ENCODE measurements around the gene FLNC.

Gene FLNC

DNA sequence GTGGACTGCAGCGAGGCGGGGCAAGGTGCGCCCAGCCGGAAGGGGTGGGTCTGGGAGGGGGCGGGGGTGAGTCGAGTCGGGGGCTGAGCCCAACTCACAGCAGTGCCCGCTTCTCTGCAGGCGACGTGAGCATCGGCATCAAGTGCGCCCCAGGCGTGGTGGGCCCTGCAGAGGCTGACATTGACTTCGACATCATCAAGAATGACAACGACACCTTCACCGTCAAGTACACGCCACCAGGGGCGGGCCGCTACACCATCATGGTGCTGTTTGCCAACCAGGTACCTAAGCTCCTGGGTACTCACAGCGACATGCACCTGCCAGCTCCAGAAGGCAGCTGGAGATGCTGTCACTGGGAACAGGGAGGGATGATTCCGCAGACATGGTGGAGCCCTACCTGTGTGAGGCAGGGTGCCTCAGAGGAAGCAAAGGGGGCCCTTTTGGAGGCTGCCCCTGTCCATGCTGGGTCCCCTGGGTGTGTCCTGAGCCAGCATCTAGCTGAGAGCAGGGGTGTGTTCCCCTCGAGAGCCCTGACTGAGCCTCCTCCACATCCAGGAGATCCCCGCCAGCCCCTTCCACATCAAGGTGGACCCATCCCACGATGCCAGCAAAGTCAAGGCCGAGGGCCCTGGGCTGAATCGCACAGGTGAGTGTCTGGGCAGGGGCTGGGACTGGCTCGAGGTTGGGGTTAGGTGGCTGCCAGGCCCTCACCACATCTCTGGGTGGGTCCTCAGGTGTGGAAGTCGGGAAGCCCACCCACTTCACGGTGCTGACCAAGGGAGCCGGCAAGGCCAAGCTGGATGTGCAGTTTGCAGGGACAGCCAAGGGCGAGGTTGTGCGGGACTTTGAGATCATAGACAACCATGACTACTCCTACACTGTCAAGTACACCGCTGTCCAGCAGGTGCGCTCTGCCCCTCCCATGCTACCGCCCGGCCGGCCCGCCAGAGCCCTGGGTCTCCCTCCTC, 12.8 kb downstream of the FLNC start:
- in situ Hi-C loops (cut with HindIII; ENCODE audit: low sequenced_read_pairs): no loop called here

DNA sequence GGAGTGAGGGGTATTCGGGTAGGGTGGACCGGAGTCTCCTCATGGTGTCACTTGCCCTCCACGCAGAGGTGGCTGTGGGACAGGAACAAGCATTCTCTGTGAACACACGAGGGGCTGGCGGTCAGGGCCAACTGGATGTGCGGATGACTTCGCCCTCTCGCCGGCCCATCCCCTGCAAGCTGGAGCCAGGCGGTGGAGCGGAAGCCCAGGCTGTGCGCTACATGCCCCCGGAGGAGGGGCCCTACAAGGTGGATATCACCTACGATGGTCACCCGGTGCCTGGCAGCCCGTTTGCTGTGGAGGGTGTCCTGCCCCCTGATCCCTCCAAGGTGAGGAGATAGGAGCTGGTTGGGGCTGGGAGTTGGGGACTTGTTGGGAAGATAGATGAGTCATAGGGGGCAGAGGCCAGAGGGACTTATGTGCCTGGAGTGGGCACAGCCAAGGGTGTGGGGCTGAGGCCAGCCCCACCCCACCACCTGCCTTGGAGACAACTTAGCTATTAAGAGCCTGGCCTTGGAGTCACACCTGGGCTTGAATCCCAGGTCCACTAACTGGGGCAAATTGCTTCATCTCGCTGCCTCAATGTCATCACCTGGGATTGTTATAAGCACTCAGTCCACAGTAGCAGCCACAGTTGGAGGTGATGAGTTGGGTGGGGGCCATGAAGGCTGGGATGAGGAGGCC, 13.9 kb downstream of the FLNC start:
- in situ Hi-C loops (cut with HindIII; ENCODE audit: low sequenced_read_pairs): no loop called here

DNA sequence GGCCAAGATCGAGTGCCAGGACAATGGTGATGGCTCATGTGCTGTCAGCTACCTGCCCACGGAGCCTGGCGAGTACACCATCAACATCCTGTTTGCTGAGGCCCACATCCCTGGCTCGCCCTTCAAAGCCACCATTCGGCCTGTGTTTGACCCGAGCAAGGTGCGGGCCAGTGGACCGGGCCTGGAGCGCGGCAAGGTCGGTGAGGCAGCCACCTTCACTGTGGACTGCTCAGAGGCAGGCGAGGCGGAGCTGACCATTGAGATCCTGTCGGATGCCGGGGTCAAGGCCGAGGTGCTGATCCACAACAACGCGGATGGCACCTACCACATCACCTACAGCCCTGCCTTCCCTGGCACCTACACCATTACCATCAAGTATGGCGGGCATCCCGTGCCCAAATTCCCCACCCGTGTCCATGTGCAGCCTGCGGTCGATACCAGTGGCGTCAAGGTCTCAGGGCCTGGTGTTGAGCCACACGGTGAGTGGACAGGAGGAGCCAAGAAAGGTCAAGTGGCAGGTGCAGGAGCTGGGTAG, 14.6 kb downstream of the FLNC start:
- in situ Hi-C loops (cut with HindIII; ENCODE audit: low sequenced_read_pairs): no loop called here

DNA sequence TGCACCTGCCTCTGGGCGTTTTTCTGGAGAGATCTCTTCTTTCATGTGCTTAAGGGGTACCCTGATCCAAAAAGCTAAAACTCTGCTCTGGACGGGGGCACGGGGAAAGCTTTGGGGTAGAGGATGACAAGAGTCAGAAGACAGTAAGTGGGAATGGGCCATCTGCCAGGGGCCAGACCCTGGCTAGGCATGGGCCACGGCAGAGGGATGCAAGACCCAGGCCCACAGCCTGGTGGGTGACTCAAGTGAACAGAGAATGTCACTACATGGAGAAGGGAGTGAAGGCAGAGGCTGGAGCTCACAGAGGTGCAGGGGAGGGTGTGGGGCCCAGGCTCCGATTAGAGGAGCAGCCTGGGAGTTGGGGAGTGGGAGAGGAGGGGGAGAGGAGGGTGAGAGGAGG, 15.3 kb downstream of the FLNC start:
- in situ Hi-C loops (cut with HindIII; ENCODE audit: low sequenced_read_pairs): no loop called here

DNA sequence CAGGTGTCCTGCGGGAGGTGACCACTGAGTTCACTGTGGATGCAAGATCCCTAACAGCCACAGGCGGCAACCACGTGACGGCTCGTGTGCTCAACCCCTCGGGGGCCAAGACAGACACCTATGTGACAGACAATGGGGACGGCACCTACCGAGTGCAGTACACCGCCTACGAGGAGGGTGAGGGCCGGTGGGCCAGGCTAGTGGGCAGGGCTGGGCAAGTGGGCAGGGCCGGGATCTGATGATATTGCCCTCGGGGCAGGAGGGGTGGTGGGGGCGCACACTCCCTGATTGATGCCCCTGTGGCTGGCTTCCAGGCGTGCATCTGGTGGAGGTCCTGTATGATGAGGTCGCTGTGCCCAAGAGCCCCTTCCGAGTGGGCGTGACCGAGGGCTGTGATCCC, 15.8 kb downstream of the FLNC start:
- in situ Hi-C loops (cut with HindIII; ENCODE audit: low sequenced_read_pairs): no loop called here

DNA sequence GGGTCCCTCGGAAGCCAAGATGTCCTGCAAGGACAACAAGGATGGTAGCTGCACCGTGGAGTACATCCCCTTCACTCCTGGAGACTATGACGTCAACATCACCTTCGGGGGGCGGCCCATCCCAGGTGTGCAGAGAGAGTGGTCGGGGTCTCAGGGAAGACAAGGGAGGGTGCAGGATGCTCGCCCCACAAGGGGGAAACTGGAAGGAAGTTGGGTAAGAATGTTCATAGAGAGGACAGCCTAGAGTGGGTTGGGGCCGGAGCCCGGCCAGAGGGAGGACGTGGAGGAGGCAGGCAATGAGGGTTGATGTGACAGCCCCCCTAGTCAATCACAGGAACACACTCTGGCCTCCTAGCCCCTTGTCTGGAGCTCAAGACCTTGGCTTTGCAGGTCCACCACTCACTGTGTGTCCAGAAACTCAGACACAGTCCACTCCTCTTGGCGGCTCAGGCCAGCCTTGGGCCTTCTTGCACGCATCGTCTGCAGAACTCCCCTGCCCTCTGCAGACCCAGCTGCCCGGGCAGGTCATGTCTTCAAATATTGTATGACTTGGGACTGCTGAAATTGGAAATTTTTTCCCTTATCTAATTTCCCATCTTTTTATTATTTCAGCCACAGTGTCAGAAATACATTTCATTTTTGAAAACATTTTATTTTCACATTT, 16.7 kb downstream of the FLNC start:
- in situ Hi-C loops (cut with HindIII; ENCODE audit: low sequenced_read_pairs): no loop called here

DNA sequence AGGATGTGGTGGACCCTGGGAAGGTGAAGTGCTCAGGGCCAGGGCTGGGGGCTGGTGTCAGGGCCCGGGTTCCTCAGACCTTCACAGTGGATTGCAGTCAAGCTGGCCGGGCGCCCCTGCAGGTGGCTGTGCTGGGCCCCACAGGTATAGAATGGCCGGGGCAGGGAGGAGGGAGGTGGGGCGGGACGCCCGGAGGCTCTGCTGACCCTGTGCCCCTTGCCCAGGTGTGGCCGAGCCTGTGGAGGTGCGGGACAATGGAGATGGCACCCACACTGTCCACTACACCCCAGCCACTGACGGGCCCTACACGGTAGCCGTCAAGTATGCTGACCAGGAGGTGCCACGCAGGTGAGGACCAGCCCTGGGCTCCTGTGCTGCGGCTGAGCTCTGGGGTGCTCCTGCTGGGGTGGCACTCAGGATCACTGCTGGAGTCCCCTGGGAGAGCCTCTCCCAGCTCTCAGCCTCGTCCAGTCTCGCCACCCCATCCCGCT, 17.6 kb downstream of the FLNC start:
- in situ Hi-C loops (cut with HindIII; ENCODE audit: low sequenced_read_pairs): no loop called here

DNA sequence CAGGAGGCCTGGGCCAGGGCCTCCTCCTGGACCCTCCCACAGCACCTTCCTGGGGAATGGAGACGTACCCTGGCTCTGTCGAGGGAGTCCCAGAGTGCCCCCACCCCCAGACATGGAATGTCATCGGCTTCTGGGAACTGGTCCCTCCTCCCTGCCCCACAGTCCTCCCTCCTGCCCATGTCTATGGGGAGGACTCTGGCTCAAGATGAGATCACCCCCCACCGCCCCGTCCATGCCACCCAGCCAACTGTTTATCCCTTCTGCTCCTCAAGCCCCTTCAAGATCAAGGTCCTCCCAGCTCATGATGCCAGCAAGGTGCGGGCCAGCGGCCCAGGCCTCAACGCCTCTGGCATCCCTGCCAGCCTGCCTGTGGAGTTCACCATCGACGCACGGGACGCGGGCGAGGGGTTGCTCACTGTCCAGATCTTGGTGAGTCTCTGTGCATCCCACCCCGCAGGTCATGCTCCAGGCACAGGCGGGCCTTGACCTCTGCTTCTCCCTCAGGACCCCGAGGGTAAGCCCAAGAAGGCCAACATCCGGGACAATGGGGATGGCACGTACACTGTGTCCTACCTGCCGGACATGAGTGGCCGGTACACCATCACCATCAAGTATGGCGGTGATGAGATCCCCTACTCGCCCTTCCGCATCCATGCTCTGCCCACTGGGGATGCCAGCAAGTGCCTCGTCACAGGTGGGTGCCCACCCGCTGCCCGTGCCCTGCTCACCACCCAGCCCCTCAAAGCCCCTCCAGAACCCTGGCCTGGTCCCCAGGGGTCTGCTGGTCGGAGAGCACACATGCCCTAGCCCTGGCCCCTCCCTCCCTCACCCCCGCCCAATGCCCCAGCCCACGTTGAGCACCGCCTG, 18.3 kb downstream of the FLNC start:
- in situ Hi-C loops (cut with HindIII; ENCODE audit: low sequenced_read_pairs): no loop called here

DNA sequence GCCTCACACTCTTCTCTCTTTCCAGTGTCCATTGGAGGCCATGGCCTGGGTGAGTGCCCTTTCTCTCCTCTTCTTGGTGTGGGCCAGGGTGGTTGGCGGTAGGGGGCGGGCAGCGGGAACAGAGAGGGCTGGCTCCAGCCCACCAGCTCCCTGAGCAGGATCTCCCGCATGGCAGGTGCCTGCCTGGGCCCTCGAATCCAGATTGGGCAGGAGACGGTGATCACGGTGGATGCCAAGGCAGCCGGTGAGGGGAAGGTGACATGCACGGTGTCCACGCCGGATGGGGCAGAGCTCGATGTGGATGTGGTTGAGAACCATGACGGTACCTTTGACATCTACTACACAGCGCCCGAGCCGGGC, 18.9 kb downstream of the FLNC start:
- in situ Hi-C loops (cut with HindIII; ENCODE audit: low sequenced_read_pairs): no loop called here

DNA sequence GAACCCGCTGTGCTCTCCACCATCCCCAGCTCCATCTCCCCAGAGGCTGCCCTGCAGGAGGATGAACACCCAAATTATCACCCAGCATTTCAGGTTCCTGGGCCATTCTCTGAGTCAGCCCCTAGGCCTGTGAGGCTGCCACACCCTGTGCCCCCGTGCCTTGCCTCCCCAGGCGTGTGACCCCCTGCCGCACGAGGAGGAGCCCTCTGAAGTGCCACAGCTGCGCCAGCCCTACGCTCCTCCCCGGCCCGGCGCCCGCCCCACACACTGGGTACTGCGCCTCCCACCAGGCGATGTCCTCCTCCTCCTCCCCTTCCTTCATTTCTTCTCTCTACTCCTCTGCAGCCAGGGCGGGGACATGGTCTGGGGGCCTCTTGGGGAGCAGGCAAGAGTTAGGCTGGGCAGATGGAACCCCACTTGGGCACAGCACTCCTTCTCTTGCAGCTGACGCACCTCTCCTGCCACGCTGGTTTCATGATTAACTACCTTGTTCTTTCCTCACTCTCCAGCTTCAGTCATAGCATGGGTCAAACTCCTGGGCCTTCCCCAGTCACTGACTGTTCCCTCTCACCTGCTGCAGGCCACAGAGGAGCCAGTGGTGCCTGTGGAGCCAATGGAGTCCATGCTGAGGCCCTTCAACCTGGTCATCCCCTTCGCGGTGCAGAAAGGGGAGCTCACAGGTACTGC, 19.7 kb downstream of the FLNC start:
- in situ Hi-C loops (cut with HindIII; ENCODE audit: low sequenced_read_pairs): no loop called here

DNA sequence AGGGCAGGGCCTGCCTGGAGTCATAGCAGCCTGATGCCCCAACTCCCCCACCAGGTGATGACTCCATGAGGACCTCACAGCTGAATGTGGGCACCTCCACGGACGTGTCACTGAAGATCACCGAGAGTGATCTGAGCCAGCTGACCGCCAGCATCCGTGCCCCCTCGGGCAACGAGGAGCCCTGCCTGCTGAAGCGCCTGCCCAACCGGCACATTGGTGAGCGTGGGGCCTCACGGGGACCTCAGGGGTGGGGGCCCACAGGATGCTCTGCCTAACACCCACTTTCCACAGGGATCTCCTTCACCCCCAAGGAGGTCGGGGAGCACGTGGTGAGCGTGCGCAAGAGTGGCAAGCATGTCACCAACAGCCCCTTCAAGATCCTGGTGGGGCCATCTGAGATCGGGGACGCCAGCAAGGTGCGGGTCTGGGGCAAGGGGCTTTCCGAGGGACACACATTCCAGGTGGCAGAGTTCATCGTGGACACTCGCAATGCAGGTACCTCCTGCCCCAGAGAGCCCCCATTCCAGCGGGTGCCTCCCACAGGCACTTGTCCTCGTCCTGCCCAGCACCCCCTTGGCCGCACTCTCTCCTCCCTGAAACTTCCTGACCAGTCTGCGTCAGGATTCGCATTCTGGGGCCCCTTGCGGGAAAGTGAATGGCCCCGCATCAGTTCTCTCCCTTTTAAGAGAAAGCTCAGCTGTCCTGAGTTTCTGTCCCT, 22.5 kb downstream of the FLNC start:
- in situ Hi-C loops (cut with HindIII; ENCODE audit: low sequenced_read_pairs): no loop called here

DNA sequence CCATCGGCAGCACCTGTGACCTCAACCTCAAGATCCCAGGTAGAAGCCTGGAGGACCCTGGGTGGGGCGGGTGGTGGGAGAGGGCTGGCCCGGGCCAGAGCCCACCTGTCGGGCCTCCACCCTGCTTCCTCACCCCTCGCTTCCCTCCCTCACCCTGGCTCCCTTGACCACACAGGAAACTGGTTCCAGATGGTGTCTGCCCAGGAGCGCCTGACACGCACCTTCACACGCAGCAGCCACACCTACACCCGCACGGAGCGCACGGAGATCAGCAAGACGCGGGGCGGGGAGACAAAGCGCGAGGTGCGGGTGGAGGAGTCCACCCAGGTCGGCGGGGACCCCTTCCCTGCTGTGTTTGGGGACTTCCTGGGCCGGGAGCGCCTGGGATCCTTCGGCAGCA, 23.6 kb downstream of the FLNC start:
- in situ Hi-C loops (cut with HindIII; ENCODE audit: low sequenced_read_pairs): no loop called here

DNA sequence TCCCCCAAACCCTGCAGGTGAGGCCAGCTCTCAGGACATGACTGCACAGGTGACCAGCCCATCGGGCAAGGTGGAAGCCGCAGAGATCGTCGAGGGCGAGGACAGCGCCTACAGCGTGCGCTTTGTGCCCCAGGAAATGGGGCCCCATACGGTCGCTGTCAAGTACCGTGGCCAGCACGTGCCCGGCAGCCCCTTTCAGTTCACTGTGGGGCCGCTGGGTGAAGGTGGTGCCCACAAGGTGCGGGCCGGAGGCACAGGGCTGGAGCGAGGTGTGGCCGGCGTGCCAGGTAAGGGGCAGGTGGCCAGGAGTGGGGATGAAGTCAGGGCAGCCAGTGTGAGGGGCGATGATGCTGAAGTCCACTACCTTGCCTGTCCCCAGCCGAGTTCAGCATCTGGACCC, 24.2 kb downstream of the FLNC start:
- in situ Hi-C loops (cut with HindIII; ENCODE audit: low sequenced_read_pairs): no loop called here

DNA sequence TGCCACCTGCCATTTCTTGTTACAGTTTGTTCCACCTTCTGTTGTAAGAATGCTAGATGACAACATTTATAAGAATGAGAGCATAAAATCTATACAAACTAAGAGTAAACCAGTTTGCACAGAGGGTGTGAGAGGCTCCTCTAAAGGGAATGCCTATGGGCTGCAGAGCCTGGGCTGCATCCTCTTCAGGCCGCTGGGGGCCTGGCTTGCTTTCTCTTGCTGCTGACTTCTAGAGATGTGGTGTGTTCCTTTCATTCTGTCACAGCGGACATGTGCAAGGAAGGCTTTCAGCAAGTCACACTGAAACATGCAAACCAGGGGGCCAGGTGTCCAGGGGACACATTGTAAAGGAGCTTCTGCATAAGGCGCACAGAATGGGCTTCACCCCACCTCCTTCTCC, 25.4 kb downstream of the FLNC start:
- in situ Hi-C loops (cut with HindIII; ENCODE audit: low sequenced_read_pairs): no loop called here

DNA sequence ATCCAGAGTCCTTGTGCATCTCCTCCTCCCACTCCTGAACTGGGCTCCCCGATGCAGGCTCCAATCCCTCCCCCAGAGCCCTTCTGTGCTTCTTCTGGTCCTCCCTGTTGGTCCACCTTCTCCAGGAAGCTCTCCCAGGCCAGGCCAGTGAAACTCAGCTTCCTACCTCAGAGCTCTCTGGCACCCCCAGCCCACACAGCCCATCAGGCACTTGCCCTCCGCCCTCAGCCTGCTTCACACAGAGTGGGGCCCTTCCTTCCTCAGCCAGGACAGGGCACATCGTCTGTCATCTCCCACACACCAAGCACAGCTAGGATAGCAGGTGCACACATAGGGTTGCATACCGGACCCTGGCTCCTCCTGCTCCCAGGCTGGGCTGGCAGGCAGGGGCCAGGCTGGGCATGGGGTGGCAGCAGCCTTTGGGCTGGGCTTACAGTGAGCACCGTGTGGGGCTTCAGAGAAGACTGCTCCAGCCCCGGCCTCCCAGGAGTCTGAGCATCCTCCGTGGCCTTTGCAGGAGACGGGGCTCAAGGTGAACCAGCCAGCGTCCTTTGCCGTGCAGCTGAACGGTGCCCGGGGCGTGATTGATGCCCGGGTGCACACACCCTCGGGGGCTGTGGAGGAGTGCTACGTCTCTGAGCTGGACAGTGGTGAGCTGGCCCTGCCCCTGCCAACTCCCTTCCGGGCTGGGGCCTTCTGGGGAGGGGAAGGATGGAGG, 26.0 kb downstream of the FLNC start:
- in situ Hi-C loops (cut with HindIII; ENCODE audit: low sequenced_read_pairs): no loop called here

DNA sequence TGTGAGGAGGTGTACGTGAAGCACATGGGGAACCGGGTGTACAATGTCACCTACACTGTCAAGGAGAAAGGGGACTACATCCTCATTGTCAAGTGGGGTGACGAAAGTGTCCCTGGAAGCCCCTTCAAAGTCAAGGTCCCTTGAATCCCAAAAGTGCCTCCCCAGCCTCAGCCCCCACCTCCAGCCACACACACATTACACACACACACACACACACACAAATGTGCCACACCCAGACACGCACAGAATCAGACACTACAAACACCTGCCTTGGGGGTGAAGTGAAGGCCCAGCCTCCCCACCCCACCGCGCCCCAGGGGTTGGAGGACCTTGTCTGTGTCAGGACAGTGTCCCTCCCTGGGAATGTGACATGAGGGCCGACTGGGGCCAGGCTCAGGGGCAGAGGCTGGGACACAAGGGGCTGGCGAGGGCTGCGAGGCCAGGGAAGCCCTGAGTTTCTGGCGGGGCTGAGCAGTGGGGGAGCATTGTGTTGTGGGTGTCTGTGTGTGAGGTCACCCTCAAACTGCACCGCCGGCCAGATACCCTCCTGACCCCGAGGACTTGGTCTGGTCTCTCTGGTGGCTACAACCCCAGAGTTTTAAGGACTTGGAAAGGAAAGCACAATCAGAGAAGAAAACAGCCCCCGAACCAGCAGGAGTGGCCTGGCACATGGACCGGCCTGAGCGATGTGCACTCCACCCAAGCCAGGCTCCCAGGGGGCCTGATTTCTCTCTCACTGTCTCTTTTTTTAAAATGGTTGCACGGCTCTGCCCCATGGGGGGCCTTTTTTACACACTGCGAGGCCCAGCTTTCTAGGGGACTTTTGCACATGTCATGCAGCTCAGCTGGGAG, 28.4 kb downstream of the FLNC start:
- in situ Hi-C loops (cut with HindIII; ENCODE audit: low sequenced_read_pairs): no loop called here

All from endothelial cell of hepatic sinusoid (primary cell).